OCI-M2 (cell line): ENCODE results near the gene SEMA3G.

ENCODE experiments used
- DNase-seq: peaks from one replicate; lab custom pipeline; 2025; ENCODE audit not compliant: unreplicated experiment; lab: John Stamatoyannopoulos, UW

Gene SEMA3G

GRCh38 chr3:52396907-52397591 is 47.9 kb downstream of the SEMA3G start:
- no peak for DNase-seq

GRCh38 chr3:52396011-52396906 is 48.6 kb downstream of the SEMA3G start:
- DNase-seq = no peak

- no peak for DNase-seq
Observed at GRCh38 chr3:52395503-52395865, 49.4 kb downstream of the SEMA3G start.

- no peak for DNase-seq
Observed at GRCh38 chr3:52394751-52395502, 50.0 kb downstream of the SEMA3G start.

- no peak for DNase-seq
Observed at GRCh38 chr3:52393959-52394670, 50.8 kb downstream of the SEMA3G start.

- DNase-seq = no peak
Observed at GRCh38 chr3:52393131-52393807, 51.6 kb downstream of the SEMA3G start.

GRCh38 chr3:52392216-52392930 is 52.5 kb downstream of the SEMA3G start:
- no peak for DNase-seq

GRCh38 chr3:52391096-52391495 is 53.8 kb downstream of the SEMA3G start:
- DNase-seq = no peak

GRCh38 chr3:52388933-52389332 is 56.0 kb downstream of the SEMA3G start:
- DNase-seq = no peak

GRCh38 chr3:52388348-52388821 is 56.5 kb downstream of the SEMA3G start:
- DNase-seq = no peak

- DNase-seq = no peak
Observed at GRCh38 chr3:52387481-52387880, 57.4 kb downstream of the SEMA3G start.

- no peak for DNase-seq
Observed at GRCh38 chr3:52385157-52385556, 59.7 kb downstream of the SEMA3G start.

- no peak for DNase-seq
Observed at GRCh38 chr3:52384019-52384761, 60.7 kb downstream of the SEMA3G start.

GRCh38 chr3:52383446-52383845 is 61.5 kb downstream of the SEMA3G start:
- no peak for DNase-seq
